Measurements from ENCODE around the gene RHOXF2. TPM values are rescaled to one million over a fixed set of nuclear protein-coding genes. Genes with fewer than 3 reads are reported as not detected.

Gene RHOXF2
- total RNA-seq, 1 experiment from 2014 or later, result not detected

- H4K8ac ChIP-seq (replicated peaks; ENCODE audit: insufficient read length, low read depth, low read length), result no peak overlapping the region
- H3K27me3 Mint-ChIP-seq (ENCODE audit: low read depth), result no peaks in the 10 kb centered on the region
Measured at GRCh38 chrX:120111611-120112010, 46.8 kb upstream of the RHOXF2 start.

More at GRCh38 chrX:120111611-120112010, 46.8 kb upstream of the RHOXF2 start:
- Mint-ChIP-seq H3K4me1 (no peaks in the 10 kb centered on the region), H3K4me3 (no peak overlapping the region), H3K9me3 (peaks cover 71 to 82% of the 10 kb centered on the region in 2 experiments), H3K27ac (no peak overlapping the region), H3K36me3 (ENCODE audit: insufficient read depth in 1 of 3, low read depth in 3 of 3) (peaks cover 0 to 9% (median 4%) of the 10 kb centered on the region in 3 experiments; a peak in 4 of 7 replicates)
- H2BK20ac ChIP-seq (ENCODE audit: low read depth, low read length, poor library complexity, severe bottlenecking), result no peak overlapping the region
- no peaks in the 10 kb centered on the region for H4K20me1 ChIP-seq (ENCODE audit: control insufficient read depth, insufficient read depth, insufficient read length)
- no peaks in the 10 kb centered on the region for H3K27me3 ChIP-seq (ENCODE audit: insufficient read depth, low read length)
- H2BK15ac ChIP-seq (ENCODE audit: low read depth, low read length), result no peak overlapping the region
- H3K56ac ChIP-seq (ENCODE audit: insufficient read length, low read depth, low read length), result no peak overlapping the region
- no peak overlapping the region for H3K4ac ChIP-seq (ENCODE audit: low read depth, low read length)
- no peak overlapping the region for H4K5ac ChIP-seq (ENCODE audit: insufficient read length, low read depth, low read length)
- H3K9me3 ChIP-seq (ENCODE audit: control insufficient read depth, low read depth, low read length), result peaks cover 26% of the 10 kb centered on the region
- no peak overlapping the region for H3T11ph ChIP-seq (ENCODE audit: low read length)
- no peak overlapping the region for H4K91ac ChIP-seq (ENCODE audit: insufficient read length, low read depth, low read length)
- no peak overlapping the region for H2AFZ ChIP-seq (ENCODE audit: low read length)
- H2AK5ac ChIP-seq (ENCODE audit: insufficient read length, low read length), result no peak overlapping the region
- no peaks in the 10 kb centered on the region for H3K79me1 ChIP-seq (ENCODE audit: insufficient read depth, low read depth, low read length, poor library complexity, severe bottlenecking)
- H3K23ac ChIP-seq (ENCODE audit: insufficient read length, low read depth, low read length), result no peak overlapping the region
- H3K4me1 ChIP-seq (ENCODE audit: insufficient read depth, low read length), result no peaks in the 10 kb centered on the region
- DNase-seq, result no peak
- no peak overlapping the region for H3K27ac ChIP-seq (ENCODE audit: insufficient read length, low read depth, low read length)
- H3K79me2 ChIP-seq (ENCODE audit: insufficient read depth, low read length), result no peaks in the 10 kb centered on the region
- no peak for TF ChIP-seq CTCF (conservative IDR thresholded peaks at IDR 0.05)
- H2BK12ac ChIP-seq (ENCODE audit: insufficient read length, low read depth, low read length), result no peak overlapping the region
- H3K14ac ChIP-seq (ENCODE audit: insufficient read depth, low read length), result no peak overlapping the region
- H2BK5ac ChIP-seq (ENCODE audit: insufficient read length, low read length), result no peak overlapping the region
- H3K9ac ChIP-seq (ENCODE audit: extremely low read depth, insufficient read length, low read length), result no peak overlapping the region
- H2BK120ac ChIP-seq (ENCODE audit: low read depth, low read length, poor library complexity, severe bottlenecking), result no peak overlapping the region
- H3K4me2 ChIP-seq (ENCODE audit: insufficient read depth, insufficient read length, low read length), result no peak overlapping the region
- no peaks in the 10 kb centered on the region for H3K23me2 ChIP-seq (ENCODE audit: insufficient read length, low read depth, low read length, poor library complexity, severe bottlenecking)
- H3K18ac ChIP-seq (ENCODE audit: insufficient read length, low read depth, low read length), result no peak overlapping the region

Measured in H9 (cell line).